ENCODE measurements around the gene ZNF200. TPM values are rescaled to one million over a fixed set of nuclear protein-coding genes. Genes with fewer than 3 reads are reported as not detected.

ZNF200 gene
- total and polyA plus RNA-seq, 2 of the 13 experiments (the other 11 are each of a cell fraction or from before 2014, with no cell fraction given), result 3.5 to 16.5 TPM

GRCh38 chr16:3198334-3199072 is 36.5 kb downstream of the ZNF200 start (continued):
- TF ChIP-seq DZIP1 (CRISPR knock-in tag; IDR thresholded peaks at IDR 0.05) (no peak), BRF2 (CRISPR knock-in tag; IDR thresholded peaks at IDR 0.05) (no peak), ZNF460 (CRISPR knock-in tag; IDR thresholded peaks at IDR 0.05; ENCODE audit: borderline replicate concordance) (peak; percentile 41; the same call in 1 of the 2 replicates), ZFP36 (IDR thresholded peaks at IDR 0.05; ENCODE audit: borderline replicate concordance, low read depth, low read length, partially characterized antibody) (no peak), SP2 (CRISPR knock-in tag; IDR thresholded peaks at IDR 0.05) (no peak), ZBTB26 (CRISPR knock-in tag; IDR thresholded peaks at IDR 0.05; ENCODE audit: borderline replicate concordance) (no peak), GATA4 (IDR thresholded peaks at IDR 0.05; ENCODE audit: borderline replicate concordance, low read depth) (no peak), IRF1 (CRISPR knock-in tag; IDR thresholded peaks at IDR 0.05; ENCODE audit: low read depth) (no peak), ZNF549 (CRISPR knock-in tag; IDR thresholded peaks at IDR 0.05) (no peak), KDM2A (CRISPR knock-in tag; IDR thresholded peaks at IDR 0.05; ENCODE audit: borderline replicate concordance, low read depth) (peak; percentile 42; the same call in 1 of the 2 replicates), SAP130 (CRISPR knock-in tag; IDR thresholded peaks at IDR 0.05; ENCODE audit: low read depth) (peak; percentile 63), ELF3 (CRISPR knock-in tag; IDR thresholded peaks at IDR 0.05) (0 out of 2 replicates have a peak, but pooled peaks have one; percentile 14), SCMH1 (CRISPR knock-in tag; IDR thresholded peaks at IDR 0.05; ENCODE audit: borderline replicate concordance) (no peak), ZNF672 (CRISPR knock-in tag; IDR thresholded peaks at IDR 0.05) (no peak), SIX4 (CRISPR knock-in tag; IDR thresholded peaks at IDR 0.05) (no peak), NR2F6 (IDR thresholded peaks at IDR 0.05) (peak; percentile 68; the same call in 1 of the 2 replicates), NR2F6 (CRISPR knock-in tag; IDR thresholded peaks at IDR 0.05) (peak; percentile 78), ZNF790 (CRISPR knock-in tag; IDR thresholded peaks at IDR 0.05; ENCODE audit: borderline replicate concordance) (no peak), NR2F1 (CRISPR knock-in tag; IDR thresholded peaks at IDR 0.05) (peak; percentile 39 to 73; a peak in 3 of 4 replicates), MED1 (CRISPR knock-in tag; IDR thresholded peaks at IDR 0.05) (peak; percentile 64; the same call in 1 of the 2 replicates), FOXK2 (IDR thresholded peaks at IDR 0.05) (no peak), KLF16 (CRISPR knock-in tag; IDR thresholded peaks at IDR 0.05) (peak in 1 of 2 experiments; percentile 55; a peak in 1 of 4 replicates), HBP1 (CRISPR knock-in tag; IDR thresholded peaks at IDR 0.05; ENCODE audit: low read depth) (no peak), PHF21A (CRISPR knock-in tag; IDR thresholded peaks at IDR 0.05) (peak; percentile 88)

All from HepG2 (cell line).